ENCODE results near the gene SLC20A1.

- TF ChIP-seq CTCF (IDR thresholded peaks at IDR 0.05 in 4 of 5, conservative IDR thresholded peaks at IDR 0.05 in 1 of 5) (no peak), POLR2A (IDR thresholded peaks at IDR 0.05) (no peak)
Observed at GRCh38 chr2:112625474-112626114, 20.1 kb upstream of the SLC20A1 start.

Measured in gastrocnemius medialis (tissue), 4 donors.